GM12878 (cell line): ENCODE data around the gene RAD51AP1. TPM values are rescaled to one million over a fixed set of nuclear protein-coding genes. Genes with fewer than 3 reads are reported as not detected.

Experiments
- ATAC-seq: fragments of 200-7000 bp; cut with Tn5 transposase; 3 replicates; pipeline ENCODE4 v1.9.1; 2020; ENCODE audit warnings: mild to moderate bottlenecking, moderate library complexity
- BruUV-seq: library from RNA; stranded (reverse); fragments of 400-500 nt; replicated peaks from 2 replicates; lab custom pipeline; 2021; lab: Mats Ljungman, UMichigan
- CTCF ChIA-PET: fragments of 300-600 bp; sonication (Branson Sonifier 250); formaldehyde crosslinking; extraction: SDS; loops from one replicate; lab custom pipeline; 2021; ENCODE audit warnings: inconsistent platforms; lab: Yijun Ruan, JAX
- POLR2A ChIA-PET: fragments of 350-600 bp; formaldehyde crosslinking; extraction: SDS; loops from one replicate; lab custom pipeline; 2021; ENCODE audit warnings: inconsistent platforms; lab: Charles Lee
- RAD21 ChIA-PET: fragments of 300-600 bp; sonication (Branson Sonifier 250); formaldehyde crosslinking; loops from one replicate; lab custom pipeline; 2023; ENCODE audit warnings: antibody characterized with exemption; ENCODE audit not compliant: unreplicated experiment; lab: Charles Lee
- SMC1A ChIA-PET: fragments of 300-600 bp; sonication (Branson Sonifier 250); formaldehyde crosslinking; loops from one replicate; lab custom pipeline; 2023; ENCODE audit not compliant: unreplicated experiment, uncharacterized antibody; lab: Charles Lee
- DNase-seq: peaks from one replicate; pipeline ENCODE4 v3.0.0-alpha.2; 2011; ENCODE audit warnings: low read depth, low spot score
- FAIRE-seq: peaks from 3 replicates; lab custom pipeline; 2011; peaks lifted over from hg19 to GRCh38; lab: Jason Lieb, UNC
- H2AFZ ChIP-seq: 2 replicates; pipeline ENCODE4 v1.6.0; 2011; ENCODE audit warnings: low read depth, low read length, control low read depth; ENCODE audit not compliant: control insufficient read depth
- H3K27ac ChIP-seq: 2 replicates; pipeline ENCODE4 v1.5.1; 2011; ENCODE audit warnings: control low read depth; ENCODE audit not compliant: control insufficient read depth, insufficient read depth
- H3K27me3 ChIP-seq, 2 experiments: replicated peaks in 1 of 2; 2 replicates each; pipeline versions ENCODE4 v1.6.0 to v1.6.1; 2011; ENCODE audit warnings: low read length in 1 of 2; ENCODE audit not compliant: control insufficient read depth in 2 of 2, insufficient read depth in 2 of 2
- H3K36me3 ChIP-seq, 2 experiments: 2 replicates each; pipeline ENCODE4 v1.5.1; 2011; ENCODE audit warnings: low read length in 1 of 2; ENCODE audit not compliant: control insufficient read depth in 2 of 2, insufficient read depth in 2 of 2
- H3K4me1 ChIP-seq: 2 replicates; pipeline ENCODE4 v1.6.1; 2011; ENCODE audit warnings: mild to moderate bottlenecking, low read length, moderate library complexity, mixed read lengths; ENCODE audit not compliant: control insufficient read depth, insufficient read depth
- H3K4me2 ChIP-seq: 2 replicates; pipeline ENCODE4 v1.6.0; 2011; ENCODE audit warnings: control low read depth; ENCODE audit not compliant: control insufficient read depth, insufficient read depth
- H3K4me3 ChIP-seq: fragments of 200-600 bp; sonication (generic); 2 replicates; pipeline ENCODE4 v1.5.1; 2016
- H3K79me2 ChIP-seq: 2 replicates; pipeline ENCODE4 v1.6.0; 2011; ENCODE audit warnings: low read length; ENCODE audit not compliant: control insufficient read depth, insufficient read depth
- H3K9ac ChIP-seq: 2 replicates; pipeline ENCODE4 v1.8.0; 2011; ENCODE audit warnings: low read length, control low read depth, mixed read lengths; ENCODE audit not compliant: control insufficient read depth, insufficient read depth
- H3K9me3 ChIP-seq: replicated peaks from 3 replicates; pipeline ENCODE4 v1.5.1; 2011; ENCODE audit warnings: mild to moderate bottlenecking, low read length; ENCODE audit not compliant: control insufficient read depth, insufficient read depth
- H4K20me1 ChIP-seq: 2 replicates; pipeline ENCODE4 v1.6.0; 2011; ENCODE audit not compliant: control insufficient read depth, insufficient read depth
- ESRRA ChIP-seq: IDR thresholded peaks from 2 replicates; pipeline ENCODE4 v1.6.1; 2012; ENCODE audit warnings: mild to moderate bottlenecking, low read length, improper control_type of control experiment
- POU2F2 ChIP-seq: IDR thresholded peaks from 3 replicates; pipeline ENCODE4 v1.6.1; 2011; ENCODE audit warnings: low read depth, mild to moderate bottlenecking, low read length, borderline replicate concordance
- ZNF274 ChIP-seq: IDR thresholded peaks from one replicate; pipeline ENCODE4 v1.8.0; 2011; ENCODE audit not compliant: insufficient read length, insufficient read depth
- WGBS: methylation state at CpG from one replicate; pipeline ENCODE4 v1.1.6; 2016; ENCODE audit warnings: low lambda C conversion rate; ENCODE audit not compliant: insufficient replicate concordance, insufficient coverage; ENCODE audit errors: missing lambda C conversion rate; 5-methylcytosine and 5-hydroxymethylcytosine counted together
- in situ Hi-C: fragments of 300-500 bp; cut with MboI; formaldehyde crosslinking; loops from 9 replicates; pipeline ENCODE4 v1.14.3; 2018; ENCODE audit warnings: mixed read lengths
- intact Hi-C: fragments of 100-400 bp; cut with micrococcal nuclease; formaldehyde crosslinking; loops from one replicate; pipeline ENCODE4 v1.14.2; 2022; ENCODE audit not compliant: unreplicated experiment
- polyA plus RNA-seq, 11 experiments: library from polyadenylated mRNA; depleted of rRNA in 4 of 11; unstranded in 6 of 11; stranded (reverse) in 5 of 11; fragments of >200 nt; fragmentation: Nextera tagmentation in 4 of 11; fragmentation: Illumina TruSeq in 1 of 11; extraction: Ambion mirVana in 4 of 11; extraction: Trizol in 1 of 11; gene quantifications; 1 replicate in 1 of 11; 2 replicates in 10 of 11; pipeline versions ENCODE4 v1.2.1 to v1.2.3, GENCODE V29; 2011 to 2016; ENCODE audit warnings: inconsistent platforms in 2 of 11, missing spikeins in 2 of 11, low read depth in 1 of 11
- total RNA-seq, 4 experiments: library from RNA; depleted of rRNA in 3 of 4; stranded (reverse); fragments of >200 nt in 3 of 4; fragmentation: Illumina TruSeq in 1 of 4; extraction: Trizol in 1 of 4; gene quantifications; 2 replicates each; pipeline versions ENCODE4 v1.2.1 to v1.2.3, GENCODE V29; 2013 to 2021
- TF ChIP-seq, protein P1 (sequence below): IDR thresholded peaks from 2 replicates; pipeline ENCODE4 v1.6.1; 2011; ENCODE audit warnings: mild to moderate bottlenecking, low read depth, low read length, moderate library complexity; ENCODE audit not compliant: insufficient replicate concordance
- TF ChIP-seq, protein P2 (sequence below): IDR thresholded peaks from 2 replicates; pipeline ENCODE4 v1.6.1; 2011; ENCODE audit warnings: borderline replicate concordance, low read depth, mild to moderate bottlenecking, moderate library complexity, mixed read lengths, low read length; ENCODE audit not compliant: insufficient read depth; ENCODE audit errors: extremely low read length
- TF ChIP-seq, protein P3 (sequence below): fragments of 450-650 bp; IDR thresholded peaks from 2 replicates; pipeline ENCODE4 v1.6.1; 2017; ENCODE audit warnings: mild to moderate bottlenecking, low read depth, inconsistent platforms; ENCODE audit not compliant: poor library complexity, severe bottlenecking

RAD51AP1 gene
- total and polyA plus RNA-seq, 10 of the 15 experiments (the other 5 are each of a cell fraction or from before 2014, with no cell fraction given), result 22.3 to 86.0 (median 50.9) TPM

DNA sequence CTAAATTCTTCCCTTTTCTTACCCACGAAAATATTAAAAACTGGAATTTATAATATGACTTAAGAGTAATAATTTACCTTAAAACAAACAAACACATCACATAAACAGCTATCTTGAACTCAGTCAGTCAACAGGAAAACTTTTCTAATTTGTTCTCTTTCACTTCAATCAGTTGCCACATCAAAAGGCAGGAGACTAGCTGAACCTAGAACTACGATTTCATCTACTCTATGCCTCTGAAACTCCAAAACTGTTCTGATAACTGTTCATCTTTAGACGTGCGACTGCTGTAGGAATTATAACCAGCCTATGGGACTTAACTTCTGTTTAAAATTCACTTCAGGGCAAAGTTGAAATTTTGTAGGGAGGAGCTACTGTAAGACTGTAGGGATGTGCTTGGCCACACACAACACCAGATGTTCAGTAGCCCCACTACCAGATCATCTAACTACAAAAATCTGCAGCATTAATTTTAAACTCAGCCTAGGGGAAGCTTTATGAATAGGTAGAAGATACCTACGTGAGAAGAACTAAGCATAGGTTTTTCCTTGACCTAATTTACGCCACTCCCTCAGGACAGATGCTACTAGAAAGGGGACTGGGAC lies 7.6 kb upstream of the RAD51AP1 start:
- FAIRE-seq, result no peak
- Histone ChIP-seq H4K20me1 (no peaks in the 10 kb centered on the region), H3K79me2 (no peaks in the 10 kb centered on the region; the same call in 1 of the 2 replicates), H3K4me2 (no peak overlapping the region), H3K27ac (no peak overlapping the region), H3K4me1 (peaks cover 9% of the 10 kb centered on the region; the same call in 1 of the 2 replicates), H3K9me3 (no peaks in the 10 kb centered on the region), H3K36me3 (peaks cover 2 to 15% of the 10 kb centered on the region in 2 experiments), H3K27me3 (no peaks in the 10 kb centered on the region), H2AFZ (no peak overlapping the region), H3K4me3 (no peak overlapping the region), H3K9ac (no peak overlapping the region)
- ChIA-PET SMC1A (interaction anchor here (1.7 kb wide), 2 partner anchors 10 to 646 kb away, joined by 6 to 10 read pairs; no protein-coding TSS in a partner anchor), CTCF (interaction anchor here (0.6 to 1.3 kb wide), 6 partner anchors 72 to 648 kb away, joined by 3 to 9 read pairs (median 4); no protein-coding TSS in a partner anchor), POLR2A (no interaction called here), RAD21 (interaction anchor here (1.6 kb wide), 1 partner anchor 537 kb away, joined by 3 read pairs; no protein-coding TSS in a partner anchor)
- TF ChIP-seq, protein P1, sequence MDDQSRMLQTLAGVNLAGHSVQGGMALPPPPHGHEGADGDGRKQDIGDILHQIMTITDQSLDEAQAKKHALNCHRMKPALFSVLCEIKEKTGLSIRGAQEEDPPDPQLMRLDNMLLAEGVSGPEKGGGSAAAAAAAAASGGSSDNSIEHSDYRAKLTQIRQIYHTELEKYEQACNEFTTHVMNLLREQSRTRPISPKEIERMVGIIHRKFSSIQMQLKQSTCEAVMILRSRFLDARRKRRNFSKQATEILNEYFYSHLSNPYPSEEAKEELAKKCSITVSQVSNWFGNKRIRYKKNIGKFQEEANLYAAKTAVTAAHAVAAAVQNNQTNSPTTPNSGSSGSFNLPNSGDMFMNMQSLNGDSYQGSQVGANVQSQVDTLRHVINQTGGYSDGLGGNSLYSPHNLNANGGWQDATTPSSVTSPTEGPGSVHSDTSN, result no peak
- TF ChIP-seq ZNF274 (no peak), ESRRA (no peak)
- WGBS, result 92% methylated on average over 6 of the region's 6 CpGs
- no peak for DNase-seq
- in situ Hi-C loops (no loop called here), intact Hi-C loops (no loop called here)
- no peak for ATAC-seq
- no TSS peak for BruUV-seq

DNA sequence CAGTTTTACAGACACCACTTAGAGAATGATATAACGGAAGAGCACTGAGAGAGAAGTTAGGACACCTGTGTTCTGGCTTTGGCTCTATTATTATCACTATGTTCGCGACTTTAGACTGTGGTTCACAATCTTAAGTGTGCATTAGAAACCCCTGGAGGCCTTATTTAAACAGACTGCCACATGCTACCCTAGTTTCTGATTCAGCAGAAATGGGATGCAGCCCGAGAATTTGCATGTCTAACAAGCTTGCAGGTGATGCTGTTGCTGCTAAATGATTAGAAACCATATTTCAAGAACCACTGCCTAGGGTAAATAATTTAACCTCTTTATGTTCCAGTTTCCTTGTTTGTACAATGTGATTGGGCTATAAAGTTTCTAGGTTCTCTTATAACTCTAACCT lies 3.6 kb upstream of the RAD51AP1 start:
- peaks cover 15% of the 10 kb centered on the region for H3K4me1 ChIP-seq
- no peaks in the 10 kb centered on the region for H4K20me1 ChIP-seq
- H3K4me3 ChIP-seq, result no peak overlapping the region
- no peak overlapping the region; the same call in 1 of the 2 replicates for H2AFZ ChIP-seq
- CTCF ChIA-PET, result interaction anchor here (0.6 to 1.4 kb wide), 7 partner anchors 9 to 1582 kb away, joined by 3 to 4 read pairs (median 3); no protein-coding TSS in a partner anchor
- intact Hi-C loops (loop anchor here (5.0 kb wide), 1 partner anchor 213 kb away; the partner anchor contains the start of gene TIGAR), in situ Hi-C loops (no loop called here)
- no peak for FAIRE-seq
- POLR2A ChIA-PET, result interaction anchor here (0.6 kb wide), 1 partner anchor 70 kb away, joined by 3 read pairs; no protein-coding TSS in a partner anchor
- H3K79me2 ChIP-seq, result peaks cover 33% of the 10 kb centered on the region
- ATAC-seq, result peak; percentile 8
- H3K9ac ChIP-seq, result no peak overlapping the region
- no peak for DNase-seq
- H3K4me2 ChIP-seq, result peak overlapping the region; percentile 64
- H3K9me3 ChIP-seq, result no peaks in the 10 kb centered on the region
- no TSS peak for BruUV-seq
- TF ChIP-seq POU2F2, result peak; percentile 44; the same call in 1 of the 3 replicates
- TF ChIP-seq, protein P2, sequence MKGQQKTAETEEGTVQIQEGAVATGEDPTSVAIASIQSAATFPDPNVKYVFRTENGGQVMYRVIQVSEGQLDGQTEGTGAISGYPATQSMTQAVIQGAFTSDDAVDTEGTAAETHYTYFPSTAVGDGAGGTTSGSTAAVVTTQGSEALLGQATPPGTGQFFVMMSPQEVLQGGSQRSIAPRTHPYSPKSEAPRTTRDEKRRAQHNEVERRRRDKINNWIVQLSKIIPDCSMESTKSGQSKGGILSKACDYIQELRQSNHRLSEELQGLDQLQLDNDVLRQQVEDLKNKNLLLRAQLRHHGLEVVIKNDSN, result no peak
- TF ChIP-seq, protein P3, sequence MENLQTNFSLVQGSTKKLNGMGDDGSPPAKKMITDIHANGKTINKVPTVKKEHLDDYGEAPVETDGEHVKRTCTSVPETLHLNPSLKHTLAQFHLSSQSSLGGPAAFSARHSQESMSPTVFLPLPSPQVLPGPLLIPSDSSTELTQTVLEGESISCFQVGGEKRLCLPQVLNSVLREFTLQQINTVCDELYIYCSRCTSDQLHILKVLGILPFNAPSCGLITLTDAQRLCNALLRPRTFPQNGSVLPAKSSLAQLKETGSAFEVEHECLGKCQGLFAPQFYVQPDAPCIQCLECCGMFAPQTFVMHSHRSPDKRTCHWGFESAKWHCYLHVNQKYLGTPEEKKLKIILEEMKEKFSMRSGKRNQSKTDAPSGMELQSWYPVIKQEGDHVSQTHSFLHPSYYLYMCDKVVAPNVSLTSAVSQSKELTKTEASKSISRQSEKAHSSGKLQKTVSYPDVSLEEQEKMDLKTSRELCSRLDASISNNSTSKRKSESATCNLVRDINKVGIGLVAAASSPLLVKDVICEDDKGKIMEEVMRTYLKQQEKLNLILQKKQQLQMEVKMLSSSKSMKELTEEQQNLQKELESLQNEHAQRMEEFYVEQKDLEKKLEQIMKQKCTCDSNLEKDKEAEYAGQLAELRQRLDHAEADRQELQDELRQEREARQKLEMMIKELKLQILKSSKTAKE, result peak; percentile 50
- peaks cover 2 to 12% of the 10 kb centered on the region in 2 experiments for H3K36me3 ChIP-seq
- SMC1A ChIA-PET, result interaction anchor here (0.9 to 1.3 kb wide), 3 partner anchors 8 to 343 kb away, joined by 3 to 4 read pairs (median 4); no protein-coding TSS in a partner anchor
- no peaks in the 10 kb centered on the region for H3K27me3 ChIP-seq
- WGBS, result 0% methylated on average over 4 of the region's 4 CpGs
- H3K27ac ChIP-seq, result no peak overlapping the region
- RAD21 ChIA-PET, result interaction anchor here (0.9 to 1.4 kb wide), 2 partner anchors 10 to 258 kb away, joined by 3 read pairs; no protein-coding TSS in a partner anchor
